Measurements from ENCODE around the gene EIF2D.

DNA sequence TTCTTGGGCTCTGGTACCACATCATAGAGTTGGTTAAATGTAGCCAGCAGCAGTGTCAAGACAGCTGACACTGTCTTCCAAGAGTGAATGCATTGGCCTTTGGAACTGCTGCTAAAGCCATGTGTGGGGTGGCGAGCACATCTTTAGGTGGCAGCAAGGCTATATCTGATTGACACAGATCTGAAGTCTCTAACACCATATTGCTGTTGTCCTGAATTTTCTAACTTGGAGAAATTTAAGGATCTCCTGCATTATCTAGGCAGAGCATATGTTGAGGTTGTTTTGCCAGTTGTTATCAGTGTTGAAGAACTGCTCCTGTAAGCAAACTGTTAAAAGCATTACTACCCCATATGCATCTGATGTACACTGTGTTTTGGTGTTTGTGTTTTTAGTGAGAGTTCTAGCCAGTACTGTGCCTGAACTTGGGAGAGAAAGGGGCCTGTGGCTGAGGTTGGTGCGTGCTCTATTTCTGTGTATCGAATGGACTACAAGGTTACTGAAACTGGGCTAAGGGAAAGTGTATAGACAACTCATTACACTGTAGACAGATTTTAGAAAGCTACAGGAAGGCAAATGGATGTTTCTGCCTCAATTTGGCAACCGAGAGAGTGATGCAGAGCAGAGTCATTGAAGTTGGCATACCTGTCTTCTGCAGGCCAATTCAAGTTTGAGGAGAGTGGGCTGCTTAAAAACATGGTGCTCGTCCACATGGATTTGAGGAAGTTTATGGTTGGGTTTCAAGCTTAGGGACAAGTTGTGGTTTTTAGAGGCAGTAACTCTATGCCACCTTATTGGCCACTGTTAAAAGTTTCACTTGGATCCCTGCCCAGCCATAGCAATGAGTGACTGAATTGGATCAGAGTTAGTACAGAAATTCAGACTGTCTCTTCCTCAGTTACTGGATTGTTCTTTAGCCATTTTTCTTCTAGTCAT is 40.0 kb upstream of the EIF2D start:
- TF ChIP-seq CTCF (IDR thresholded peaks at IDR 0.05) (no peak), POLR2A (IDR thresholded peaks at IDR 0.05) (no peak)

Data from body of pancreas (tissue), 4 donors.